Right renal cortex interstitium (tissue), 3 donors: ENCODE results near the gene GNAL. TPM values are rescaled to one million over a fixed set of nuclear protein-coding genes. Genes with fewer than 3 reads are reported as not detected.

Source experiments
- polyA plus RNA-seq, 3 donors: library from polyadenylated mRNA; unstranded; fragments of 120-200 nt; gene quantifications; one replicate each; pipeline ENCODE4 v1.2.1, GENCODE V29; 2013; ENCODE audit not compliant: insufficient read length in 3 of 3

The GNAL gene
- polyA plus RNA-seq, 3 donors: 3.8 to 5.9 (median 3.9) TPM

Other genes starting within 250 kb of the GNAL start
- gene SLC35G4, start 79.7 kb upstream of the GNAL start, polyA plus RNA-seq: not detected
- gene CHMP1B, start 162.1 kb downstream of the GNAL start, polyA plus RNA-seq: 10 to 100 TPM; 48.6 to 49.6 (median 48.7) TPM
- gene MPPE1, start 219.1 kb downstream of the GNAL start, polyA plus RNA-seq: 10 to 100 TPM; 38.4 to 47.2 (median 43.3) TPM